SK-N-SH (cell line): Measurements from ENCODE around the gene WNK2. TPM values are rescaled to one million over a fixed set of nuclear protein-coding genes. Genes with fewer than 3 reads are reported as not detected.
"Not testable (repeated sequence)": the region's sequence is repeated elsewhere in the genome, so short reads cannot be mapped to it uniquely, and the experiment has no call there.

Source experiments
- CTCF ChIA-PET: fragments of 300-600, 350-600 bp; formaldehyde crosslinking; extraction: SDS; loops from one replicate; lab custom pipeline; 2021; lab: Yijun Ruan, JAX
- POLR2A ChIA-PET: fragments of 350-600 bp; sonication (Branson Sonifier 250); formaldehyde crosslinking; extraction: SDS; loops from one replicate; lab custom pipeline; 2020; ENCODE audit warnings: antibody characterized with exemption, inconsistent platforms; lab: Yijun Ruan, JAX
- DNase-seq: peaks from one replicate; pipeline ENCODE4 v3.0.0; 2012
- H2AFZ ChIP-seq: fragments of 200-600 bp; sonication (generic); 2 replicates; pipeline ENCODE4 v1.8.1; 2016; ENCODE audit warnings: antibody characterized with exemption, mild to moderate bottlenecking, low read depth
- H3F3A ChIP-seq: fragments of 200-600 bp; sonication (generic); replicated peaks from 2 replicates; pipeline ENCODE3; 2016; ENCODE audit warnings: antibody characterized with exemption, mild to moderate bottlenecking; ENCODE audit not compliant: insufficient read depth
- H3K27ac ChIP-seq, 2 experiments: fragments of 200-500 bp in 1 of 2; fragments of 200-600 bp in 1 of 2; sonication (Bioruptor generic) in 1 of 2; sonication (generic), shearing (Covaris generic) in 1 of 2; 2 replicates each; pipeline versions ENCODE4 v1.5.1 to v1.6.1; 2014 to 2016; ENCODE audit warnings: low read depth in 2 of 2, inconsistent platforms in 1 of 2, low read length in 1 of 2, mild to moderate bottlenecking in 1 of 2, mixed read lengths in 1 of 2
- H3K27me3 ChIP-seq: fragments of 200-600 bp; sonication (generic), shearing (Covaris generic); 2 replicates; pipeline ENCODE4 v1.6.1; 2016; ENCODE audit warnings: mixed run types; ENCODE audit not compliant: insufficient read depth
- H3K36me3 ChIP-seq, 2 experiments: fragments of 200-500 bp in 1 of 2; fragments of 200-600 bp in 1 of 2; sonication (Bioruptor generic) in 1 of 2; sonication (generic) in 1 of 2; replicated peaks in 1 of 2; 2 replicates each; pipeline versions ENCODE3 to v1.5.1; 2014 to 2016; ENCODE audit warnings: low read length in 1 of 2, mild to moderate bottlenecking in 1 of 2; ENCODE audit not compliant: insufficient read depth in 2 of 2, control insufficient read depth in 1 of 2
- H3K4me1 ChIP-seq, 2 experiments: fragments of 200-500 bp in 1 of 2; fragments of 200-600 bp in 1 of 2; sonication (Bioruptor generic) in 1 of 2; sonication (generic), shearing (Covaris generic) in 1 of 2; 2 replicates each; pipeline versions ENCODE4 v1.5.1 to v1.6.1; 2014 to 2016; ENCODE audit warnings: low read depth in 1 of 2, low read length in 1 of 2, mixed run types in 1 of 2; ENCODE audit not compliant: insufficient read depth in 2 of 2, control insufficient read depth in 1 of 2
- H3K4me2 ChIP-seq: fragments of 200-600 bp; sonication (generic), shearing (Covaris generic); 2 replicates; pipeline ENCODE4 v1.6.1; 2017; ENCODE audit warnings: mixed run types
- H3K4me3 ChIP-seq, 2 experiments: fragments of 200-500 bp in 1 of 2; fragments of 200-600 bp in 1 of 2; sonication (Bioruptor generic) in 1 of 2; sonication (generic), shearing (Covaris generic) in 1 of 2; 2 replicates each; pipeline versions ENCODE4 v1.5.1 to v1.8.1; 2014 to 2016; ENCODE audit warnings: low read depth in 2 of 2, inconsistent platforms in 1 of 2, low read length in 1 of 2, mild to moderate bottlenecking in 1 of 2, mixed read lengths in 1 of 2, moderate library complexity in 1 of 2
- H3K79me2 ChIP-seq: fragments of 200-600 bp; sonication (generic); 2 replicates; pipeline ENCODE4 v1.8.1; 2017; ENCODE audit warnings: mild to moderate bottlenecking; ENCODE audit not compliant: insufficient read depth
- H3K9ac ChIP-seq: fragments of 200-600 bp; sonication (generic); 2 replicates; pipeline ENCODE4 v1.6.1; 2017; ENCODE audit warnings: mixed run types
- H3K9me2 ChIP-seq: fragments of 200-600 bp; sonication (generic); 2 replicates; pipeline ENCODE4 v1.6.1; 2017; ENCODE audit warnings: mixed run types
- H3K9me3 ChIP-seq: fragments of 200-600 bp; sonication (generic); 2 replicates; pipeline ENCODE4 v1.6.1; 2017; ENCODE audit warnings: mixed run types, mild to moderate bottlenecking, moderate library complexity
- H4K20me1 ChIP-seq: fragments of 200-600 bp; sonication (generic); 2 replicates; pipeline ENCODE4 v1.6.1; 2017; ENCODE audit warnings: mild to moderate bottlenecking, mixed run types; ENCODE audit not compliant: insufficient read depth
- CHD2 ChIP-seq: fragments of 150-350 bp; IDR thresholded peaks from 2 replicates; pipeline ENCODE4 v1.6.1; 2018; ENCODE audit warnings: low read length; ENCODE audit not compliant: partially characterized antibody
- FOXM1 ChIP-seq: IDR thresholded peaks from 2 replicates; pipeline ENCODE4 v1.4.0; 2012; ENCODE audit warnings: low read depth, mild to moderate bottlenecking
- JUND ChIP-seq: IDR thresholded peaks from 2 replicates; pipeline ENCODE4 v1.4.0; 2012
- MAX ChIP-seq: IDR thresholded peaks from 2 replicates; pipeline ENCODE4 v1.4.0; 2012; ENCODE audit warnings: low read depth
- MEF2A ChIP-seq: IDR thresholded peaks from 2 replicates; pipeline ENCODE4 v1.4.0; 2012; ENCODE audit warnings: low read depth, borderline replicate concordance
- PBX3 ChIP-seq: IDR thresholded peaks from 2 replicates; pipeline ENCODE4; 2012
- POLR2AphosphoS5 ChIP-seq: IDR thresholded peaks from 2 replicates; pipeline ENCODE4 v1.6.1; 2012; ENCODE audit warnings: low read depth, low read length
- RFX5 ChIP-seq: IDR thresholded peaks from 2 replicates; pipeline ENCODE4 v1.6.1; 2012; ENCODE audit warnings: mild to moderate bottlenecking, improper control_type of control experiment, low read length
- SIN3A ChIP-seq: IDR thresholded peaks from 2 replicates; pipeline ENCODE4 v1.6.1; 2012; ENCODE audit warnings: low read depth, mild to moderate bottlenecking, low read length, moderate library complexity, borderline replicate concordance
- TAF1 ChIP-seq: IDR thresholded peaks from 2 replicates; pipeline ENCODE4 v1.6.1; 2012; ENCODE audit warnings: low read depth, mild to moderate bottlenecking, low read length, moderate library complexity, borderline replicate concordance
- USF1 ChIP-seq: IDR thresholded peaks from 2 replicates; pipeline ENCODE4 v1.4.0; 2012; ENCODE audit warnings: low read depth, borderline replicate concordance
- WGBS: methylation state at CpG from one replicate; pipeline ENCODE4 v1.1.6; 2017; ENCODE audit warnings: low lambda C conversion rate; 5-methylcytosine and 5-hydroxymethylcytosine counted together
- polyA plus RNA-seq, 3 experiments: library from polyadenylated mRNA; depleted of rRNA; stranded (reverse); fragments of >200 nt; gene quantifications; 2 replicates each; pipeline ENCODE4 v1.2.3, GENCODE V29; 2012

The WNK2 gene
- polyA plus RNA-seq, 1 of the 3 experiments (the other 2 are of a cell fraction) = 0.12 TPM

- WGBS = 74% methylated on average over 11 of the region's 11 CpGs
- H3K4me2 ChIP-seq, H4K20me1 ChIP-seq, H3K79me2 ChIP-seq, H3K4me1 ChIP-seq, POLR2A ChIA-PET, H3K36me3 ChIP-seq, H2AFZ ChIP-seq, H3K9ac ChIP-seq, DNase-seq, H3K27me3 ChIP-seq, H3K9me3 ChIP-seq, H3K9me2 ChIP-seq, H3K27ac ChIP-seq, H3K4me3 ChIP-seq, H3F3A ChIP-seq: not testable (repeated sequence)
- CTCF ChIA-PET = interaction anchor here (0.7 kb wide), 1 partner anchor 1873 kb away, joined by 3 read pairs; no protein-coding TSS in a partner anchor
These were observed 158.5 kb downstream of the WNK2 start for GRCh38 chr9:93342428-93342827.

GRCh38 chr9:93343663-93344062 lies 159.7 kb downstream of the WNK2 start:
- Histone ChIP-seq H3K4me2 (no peak overlapping the region), H3K27me3 (no peaks in the 10 kb centered on the region), H3F3A (no peaks in the 10 kb centered on the region), H4K20me1 (no peaks in the 10 kb centered on the region), H3K4me1 (peaks cover 0 to 2% of the 10 kb centered on the region in 2 experiments; a peak in 1 of 4 replicates), H3K9me2 (no peaks in the 10 kb centered on the region), H3K79me2 (no peaks in the 10 kb centered on the region), H2AFZ (no peak overlapping the region), H3K4me3 (no peak overlapping the region), H3K9me3 (no peaks in the 10 kb centered on the region), H3K27ac (no peak overlapping the region), H3K36me3 (no peaks in the 10 kb centered on the region), H3K9ac (no peak overlapping the region)
- CTCF ChIA-PET = no interaction called here
- POLR2A ChIA-PET = no interaction called here
- TF ChIP-seq USF1 (no peak), CHD2 (no peak), MEF2A (no peak), RFX5 (no peak), MAX (no peak), JUND (no peak), SIN3A (no peak)
- WGBS = 56% methylated on average over 9 of the region's 9 CpGs
- DNase-seq = no peak

- Histone ChIP-seq H3F3A (no peaks in the 10 kb centered on the region), H3K27ac (no peak overlapping the region), H3K9ac (no peak overlapping the region), H3K4me1 (peaks cover 0 to 2% of the 10 kb centered on the region in 2 experiments; a peak in 1 of 4 replicates), H3K36me3 (no peaks in the 10 kb centered on the region), H3K9me2 (no peaks in the 10 kb centered on the region), H3K4me3 (peak overlapping the region in 1 of 2 experiments; percentile 3; a peak in 1 of 4 replicates), H3K4me2 (no peak overlapping the region), H3K9me3 (no peaks in the 10 kb centered on the region), H2AFZ (no peak overlapping the region), H3K27me3 (no peaks in the 10 kb centered on the region), H3K79me2 (no peaks in the 10 kb centered on the region), H4K20me1 (no peaks in the 10 kb centered on the region)
- ChIA-PET POLR2A (no interaction called here), CTCF (interaction anchor here (0.7 kb wide), 1 partner anchor 52 kb away, joined by 3 read pairs; no protein-coding TSS in a partner anchor)
- TF ChIP-seq TAF1 (no peak), RFX5 (no peak), FOXM1 (no peak), POLR2AphosphoS5 (no peak), PBX3 (no peak)
- peak; percentile 54 for DNase-seq
- WGBS = 51% methylated on average over 17 of the region's 19 CpGs
These were observed 161.8 kb downstream of the WNK2 start for GRCh38 chr9:93345643-93346230.
